ENCODE measurements around the gene ZNF845.

DNA sequence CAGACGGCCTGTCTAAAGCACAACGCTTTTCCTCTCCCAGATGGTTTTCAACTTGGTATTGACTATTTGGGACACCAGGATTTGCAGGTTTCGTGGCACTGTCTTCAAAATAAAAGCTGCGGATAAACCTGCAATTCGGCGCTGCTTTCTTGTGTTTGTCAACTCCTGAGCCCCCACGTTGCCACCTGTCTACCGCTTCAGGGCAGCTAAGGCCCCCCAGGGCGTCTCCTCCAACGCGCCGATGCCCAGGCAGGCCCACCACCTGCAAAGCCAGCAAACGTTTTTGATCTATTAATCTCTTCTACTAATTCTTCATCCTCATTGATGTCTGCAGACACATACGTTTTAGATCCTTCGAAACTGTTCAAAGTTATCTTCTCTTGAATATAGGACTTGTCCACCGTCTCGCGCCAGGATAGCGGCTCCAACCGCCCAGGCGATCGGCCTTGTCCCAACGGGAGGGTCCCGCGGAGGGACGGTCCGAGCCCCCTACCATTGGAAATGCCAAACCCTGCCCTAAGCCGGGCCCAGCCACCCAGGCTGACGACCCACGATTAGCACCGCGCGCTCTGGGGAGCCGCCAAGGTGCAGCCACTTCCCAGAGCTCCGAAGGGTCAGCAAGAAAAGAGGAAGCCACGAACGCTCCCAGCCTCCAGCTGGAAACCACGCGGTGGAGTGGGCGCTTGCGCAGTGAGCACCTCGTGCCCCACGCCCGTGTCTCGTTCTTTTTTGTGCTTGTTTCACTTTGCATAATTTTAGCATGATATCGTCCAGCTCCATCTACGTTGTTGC is 42.6 kb upstream of the ZNF845 start:
- TF ChIP-seq CTCF (IDR thresholded peaks at IDR 0.05; ENCODE audit: low read depth, low read length, poor library complexity, severe bottlenecking) (no peak), EZH2phosphoT487 (IDR thresholded peaks at IDR 0.05; ENCODE audit: borderline replicate concordance, low read length) (no peak)

Data from DOHH2 (cell line).